OCI-LY3 (cell line): ENCODE measurements around the gene GPATCH11.

Experiments used
- H2AFZ ChIP-seq: fragments of 200-600, 300-600 bp; shearing (Covaris generic); 2 replicates; pipeline ENCODE4 v1.6.0; 2014; ENCODE audit warnings: antibody characterized with exemption, low read depth, low read length
- H3K27ac ChIP-seq: fragments of 200-600, 300-600 bp; sonication (generic); 2 replicates; pipeline ENCODE4 v1.5.1; 2014; ENCODE audit warnings: mild to moderate bottlenecking, low read length, moderate library complexity, mixed read lengths
- H3K27me3 ChIP-seq: fragments of 200-600, 300-600 bp; sonication (generic); 2 replicates; pipeline ENCODE4 v1.6.1; 2014; ENCODE audit warnings: low read depth, low read length, mixed read lengths
- H3K36me3 ChIP-seq: fragments of 200-600, 300-600 bp; sonication (generic); replicated peaks from 2 replicates; pipeline ENCODE3; 2014; ENCODE audit warnings: low read depth, low read length, mixed read lengths
- H3K4me1 ChIP-seq: fragments of 300-600, 200-600 bp; sonication (generic); 2 replicates; pipeline ENCODE4 v1.6.1; 2014; ENCODE audit warnings: low read length, mixed read lengths
- H3K4me2 ChIP-seq: fragments of 200-600, 300-600 bp; sonication (generic); 2 replicates; pipeline ENCODE4 v1.6.1; 2014; ENCODE audit warnings: low read length, mixed read lengths
- H3K4me3 ChIP-seq: fragments of 300-600, 200-600 bp; sonication (generic); 2 replicates; pipeline ENCODE4 v1.5.1; 2014; ENCODE audit warnings: antibody characterized with exemption, mild to moderate bottlenecking, low read length, moderate library complexity
- H3K79me2 ChIP-seq: fragments of 300-600, 200-600 bp; shearing (Covaris generic); 2 replicates; pipeline ENCODE4 v1.6.1; 2014; ENCODE audit warnings: mild to moderate bottlenecking, low read length, mixed read lengths
- H3K9ac ChIP-seq: fragments of 300-600, 200-600 bp; shearing (Covaris generic); 2 replicates; pipeline ENCODE4 v1.6.0; 2014; ENCODE audit warnings: mild to moderate bottlenecking, low read length, moderate library complexity
- H3K9me3 ChIP-seq: fragments of 200-600, 300-600 bp; shearing (Covaris generic); 2 replicates; pipeline ENCODE4 v1.6.1; 2014; ENCODE audit warnings: low read length, mixed read lengths; ENCODE audit not compliant: insufficient read depth
- H4K20me1 ChIP-seq: fragments of 200-600, 300-600 bp; sonication (generic); 2 replicates; pipeline ENCODE4 v1.6.1; 2016; ENCODE audit warnings: low read length, mixed read lengths; ENCODE audit not compliant: insufficient read depth
- CTCF ChIP-seq: fragments of 200-600, 300-600 bp; sonication (generic); IDR thresholded peaks from 2 replicates; pipeline ENCODE4 v1.5.1; 2014; ENCODE audit warnings: antibody characterized with exemption, low read length, low read depth
- EZH2phosphoT487 ChIP-seq: fragments of 200-600 bp; shearing (Covaris generic); IDR thresholded peaks from 2 replicates; pipeline ENCODE4 v1.6.1; 2018; ENCODE audit warnings: antibody characterized with exemption, mixed run types, low read depth

The GPATCH11 gene

DNA sequence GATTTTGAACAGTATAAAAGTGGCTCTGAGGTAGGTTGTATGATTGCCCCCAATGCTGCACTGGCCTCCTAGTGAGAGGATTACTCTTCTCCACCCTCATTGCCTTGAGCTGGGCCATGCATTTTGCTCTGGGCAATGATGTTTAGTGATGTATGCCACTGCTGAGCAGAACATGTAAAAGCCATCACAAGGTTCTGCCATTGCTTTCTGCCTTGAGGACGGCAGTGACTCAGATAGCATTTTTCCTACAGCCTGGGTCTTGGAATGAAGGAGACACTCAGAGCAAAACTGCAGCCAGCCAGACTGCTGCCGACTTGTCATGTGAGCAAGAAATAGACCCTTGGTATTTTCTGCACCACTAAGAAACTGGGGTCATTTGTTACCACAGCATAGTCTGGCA lies 27.6 kb downstream of the GPATCH11 start:
- peaks cover 6% of the 10 kb centered on the region for H3K36me3 ChIP-seq
- no peaks in the 10 kb centered on the region for H3K9me3 ChIP-seq
- no peak overlapping the region for H3K27ac ChIP-seq
- no peak overlapping the region for H3K4me3 ChIP-seq
- no peaks in the 10 kb centered on the region for H3K79me2 ChIP-seq
- H3K4me1 ChIP-seq = no peaks in the 10 kb centered on the region
- no peak overlapping the region for H2AFZ ChIP-seq
- H3K4me2 ChIP-seq = no peak overlapping the region
- TF ChIP-seq EZH2phosphoT487 (no peak), CTCF (no peak)
- no peaks in the 10 kb centered on the region for H4K20me1 ChIP-seq
- H3K27me3 ChIP-seq = no peaks in the 10 kb centered on the region
- H3K9ac ChIP-seq = no peak overlapping the region

GRCh38 chr2:37117566-37117965 lies 33.2 kb downstream of the GPATCH11 start:
- Histone ChIP-seq H3K4me2 (no peak overlapping the region), H3K27ac (no peak overlapping the region), H3K4me1 (no peaks in the 10 kb centered on the region), H3K4me3 (no peak overlapping the region), H3K9me3 (no peaks in the 10 kb centered on the region), H4K20me1 (no peaks in the 10 kb centered on the region), H2AFZ (no peak overlapping the region), H3K27me3 (no peaks in the 10 kb centered on the region), H3K9ac (no peak overlapping the region), H3K36me3 (peaks cover 10% of the 10 kb centered on the region), H3K79me2 (no peaks in the 10 kb centered on the region)
- TF ChIP-seq CTCF (no peak), EZH2phosphoT487 (no peak)

DNA sequence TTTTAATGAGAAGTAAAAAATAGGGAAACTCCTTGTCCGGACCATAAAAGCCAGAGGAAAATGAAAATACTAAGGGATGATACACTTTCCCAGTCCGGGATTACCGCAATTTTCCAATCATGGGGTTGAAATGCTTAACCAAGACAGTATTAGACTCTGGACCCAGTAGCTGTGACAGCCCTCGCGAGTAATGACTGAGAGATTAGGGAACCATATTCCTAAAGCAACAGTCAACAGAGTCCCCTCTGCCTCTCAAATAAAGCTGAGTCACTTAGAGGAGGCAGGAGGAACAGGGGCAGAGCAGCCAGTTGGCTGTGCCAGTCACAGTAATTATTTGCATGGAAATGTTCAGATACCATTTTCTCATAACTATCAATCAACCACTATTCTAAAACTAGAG lies 34.8 kb downstream of the GPATCH11 start:
- H3K27ac ChIP-seq = no peak overlapping the region
- no peak overlapping the region for H2AFZ ChIP-seq
- no peak overlapping the region for H3K9ac ChIP-seq
- TF ChIP-seq CTCF = no peak
- TF ChIP-seq EZH2phosphoT487 = no peak
- no peak overlapping the region for H3K4me2 ChIP-seq
- no peak overlapping the region for H3K4me3 ChIP-seq
- no peaks in the 10 kb centered on the region for H3K27me3 ChIP-seq
- H3K9me3 ChIP-seq = no peaks in the 10 kb centered on the region
- H4K20me1 ChIP-seq = no peaks in the 10 kb centered on the region
- peaks cover 10% of the 10 kb centered on the region for H3K36me3 ChIP-seq
- no peaks in the 10 kb centered on the region for H3K4me1 ChIP-seq
- H3K79me2 ChIP-seq = no peaks in the 10 kb centered on the region

- TF ChIP-seq CTCF (no peak), EZH2phosphoT487 (no peak)
- Histone ChIP-seq H3K4me3 (no peak overlapping the region), H3K36me3 (peaks cover 16% of the 10 kb centered on the region)
These were observed 41.1 kb downstream of the GPATCH11 start for GRCh38 chr2:37125416-37125815.

More at GRCh38 chr2:37125416-37125815, 41.1 kb downstream of the GPATCH11 start:
- Histone ChIP-seq H3K4me1 (no peaks in the 10 kb centered on the region), H3K27me3 (no peaks in the 10 kb centered on the region), H3K27ac (no peak overlapping the region), H3K9me3 (no peaks in the 10 kb centered on the region), H3K79me2 (no peaks in the 10 kb centered on the region), H3K9ac (no peak overlapping the region), H2AFZ (no peak overlapping the region), H4K20me1 (no peaks in the 10 kb centered on the region), H3K4me2 (no peak overlapping the region)
